Smooth muscle cell (in vitro differentiated cells): ENCODE data around the gene VIPR2. TPM values are rescaled to one million over a fixed set of nuclear protein-coding genes. Genes with fewer than 3 reads are reported as not detected.

Source experiments
- DNase-seq: peaks from one replicate; lab custom pipeline; 2025; ENCODE audit not compliant: unreplicated experiment; lab: John Stamatoyannopoulos, UW
- H2AFZ ChIP-seq: fragments of 200-600 bp; sonication (generic); 2 replicates; pipeline ENCODE4 v1.6.0; 2016; ENCODE audit warnings: antibody characterized with exemption, low read depth, mild to moderate bottlenecking
- H3F3A ChIP-seq: fragments of 200-600 bp; sonication (generic); 2 replicates; pipeline ENCODE4 v1.6.0; 2017; ENCODE audit warnings: antibody characterized with exemption, low read depth
- H3K27ac ChIP-seq: fragments of 200-600 bp; sonication (generic); 2 replicates; pipeline ENCODE4 v1.5.1; 2016; ENCODE audit warnings: low read depth, mild to moderate bottlenecking
- H3K27me3 ChIP-seq: fragments of 200-600 bp; sonication (generic); 2 replicates; pipeline ENCODE4 v1.6.1; 2016; ENCODE audit warnings: low read depth, mild to moderate bottlenecking
- H3K36me3 ChIP-seq: fragments of 200-600 bp; sonication (generic); 2 replicates; pipeline ENCODE4 v1.5.1; 2016; ENCODE audit warnings: low read depth
- H3K4me1 ChIP-seq: fragments of 200-600 bp; sonication (generic); 2 replicates; pipeline ENCODE4 v1.5.1; 2016; ENCODE audit warnings: low read depth
- H3K4me2 ChIP-seq: fragments of 200-600 bp; sonication (generic); 2 replicates; pipeline ENCODE4 v1.6.0; 2016; ENCODE audit warnings: mild to moderate bottlenecking
- H3K4me3 ChIP-seq: fragments of 200-600 bp; sonication (generic); 2 replicates; pipeline ENCODE4 v1.5.1; 2016; ENCODE audit warnings: mild to moderate bottlenecking
- H3K79me2 ChIP-seq: fragments of 200-600 bp; sonication (generic); 2 replicates; pipeline ENCODE4 v1.6.0; 2016; ENCODE audit warnings: low read depth, mild to moderate bottlenecking
- H3K9ac ChIP-seq: fragments of 200-600 bp; sonication (generic); 2 replicates; pipeline ENCODE4 v1.6.0; 2016; ENCODE audit warnings: low read depth
- H3K9me3 ChIP-seq: fragments of 200-600 bp; sonication (generic); replicated peaks from 2 replicates; pipeline ENCODE4 v1.5.1; 2016; ENCODE audit warnings: low read depth
- H4K20me1 ChIP-seq: fragments of 200-600 bp; sonication (generic); 2 replicates; pipeline ENCODE4 v1.6.0; 2016; ENCODE audit warnings: low read depth
- CTCF ChIP-seq: fragments of 200-600 bp; sonication (generic); IDR thresholded peaks from 2 replicates; pipeline ENCODE4 v1.5.1; 2017; ENCODE audit warnings: borderline replicate concordance, mild to moderate bottlenecking, antibody characterized with exemption; ENCODE audit not compliant: insufficient read depth, poor library complexity, severe bottlenecking
- WGBS: methylation state at CpG from one replicate; pipeline ENCODE4 v1.1.7; 2016; ENCODE audit warnings: low lambda C conversion rate; 5-methylcytosine and 5-hydroxymethylcytosine counted together
- polyA plus RNA-seq: library from polyadenylated mRNA; unstranded; fragments of >200 nt; fragmentation: Nextera tagmentation; extraction: Ambion mirVana; gene quantifications from 2 replicates; pipeline ENCODE4 v1.2.1, GENCODE V29; 2016
- total RNA-seq: library from RNA; depleted of rRNA; stranded (reverse); fragments of >200 nt; gene quantifications from 2 replicates; pipeline ENCODE4 v1.2.3, GENCODE V29; 2014

Gene VIPR2
- total and polyA plus RNA-seq, 2 experiments from 2014 or later: not detected

DNA sequence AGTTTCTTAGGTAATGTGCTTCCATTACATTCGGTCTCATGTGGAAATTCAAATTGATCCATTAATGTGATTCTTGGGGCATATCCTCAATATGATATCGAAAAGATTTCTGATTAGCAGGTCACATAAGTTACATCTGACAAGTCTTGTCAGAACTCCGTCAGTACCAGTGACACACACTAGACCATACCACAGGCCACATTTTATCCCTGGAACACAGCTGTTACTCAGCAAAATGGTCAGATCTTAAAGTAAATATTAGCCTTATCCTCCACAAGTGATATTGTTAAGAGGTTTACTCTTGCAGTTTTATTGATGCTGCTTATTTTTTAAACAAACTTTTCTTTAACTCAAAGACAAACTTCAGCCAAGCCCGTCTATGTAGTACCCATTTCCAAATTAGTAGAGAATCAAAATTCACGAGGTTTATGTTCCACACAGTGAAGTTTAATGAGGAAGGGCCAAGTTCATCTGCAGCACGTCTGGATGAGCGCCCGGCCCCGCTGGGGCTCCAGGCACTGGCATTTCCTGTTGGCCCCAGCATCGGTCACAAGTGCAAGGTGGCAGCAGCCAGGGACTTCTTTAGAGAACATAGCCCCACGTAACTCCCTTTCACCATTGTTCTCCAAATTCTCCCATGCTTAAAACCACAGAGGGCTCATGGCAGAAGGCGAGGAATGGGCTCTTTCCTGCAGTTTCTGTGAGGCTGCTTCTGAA is 132.2 kb downstream of the VIPR2 start:
- H3K4me3 ChIP-seq: no peak overlapping the region
- H3K4me1 ChIP-seq: peaks cover 5% of the 10 kb centered on the region
- H3K9ac ChIP-seq: no peak overlapping the region
- H3K9me3 ChIP-seq: no peaks in the 10 kb centered on the region
- no peaks in the 10 kb centered on the region for H3F3A ChIP-seq
- H3K4me2 ChIP-seq: no peak overlapping the region
- H2AFZ ChIP-seq: no peak overlapping the region
- no peaks in the 10 kb centered on the region for H4K20me1 ChIP-seq
- no peaks in the 10 kb centered on the region for H3K79me2 ChIP-seq
- H3K36me3 ChIP-seq: no peaks in the 10 kb centered on the region
- H3K27me3 ChIP-seq: no peaks in the 10 kb centered on the region
- H3K27ac ChIP-seq: no peak overlapping the region
- 76% methylated on average over 12 of the region's 12 CpGs for WGBS
- no peak for TF ChIP-seq CTCF
- DNase-seq: no peak

- Histone ChIP-seq H3K36me3 (no peaks in the 10 kb centered on the region), H3K27me3 (no peaks in the 10 kb centered on the region), H3K4me1 (peaks cover 5% of the 10 kb centered on the region), H3K27ac (no peak overlapping the region), H3K9me3 (no peaks in the 10 kb centered on the region), H3F3A (no peaks in the 10 kb centered on the region), H2AFZ (no peak overlapping the region), H3K4me3 (no peak overlapping the region), H3K4me2 (no peak overlapping the region), H3K79me2 (no peaks in the 10 kb centered on the region), H4K20me1 (no peaks in the 10 kb centered on the region), H3K9ac (no peak overlapping the region)
- TF ChIP-seq CTCF: no peak
- 92% methylated on average over 3 of the region's 3 CpGs for WGBS
- DNase-seq: no peak
These were observed 133.0 kb downstream of the VIPR2 start for GRCh38 chr7:159011722-159012022.

DNA sequence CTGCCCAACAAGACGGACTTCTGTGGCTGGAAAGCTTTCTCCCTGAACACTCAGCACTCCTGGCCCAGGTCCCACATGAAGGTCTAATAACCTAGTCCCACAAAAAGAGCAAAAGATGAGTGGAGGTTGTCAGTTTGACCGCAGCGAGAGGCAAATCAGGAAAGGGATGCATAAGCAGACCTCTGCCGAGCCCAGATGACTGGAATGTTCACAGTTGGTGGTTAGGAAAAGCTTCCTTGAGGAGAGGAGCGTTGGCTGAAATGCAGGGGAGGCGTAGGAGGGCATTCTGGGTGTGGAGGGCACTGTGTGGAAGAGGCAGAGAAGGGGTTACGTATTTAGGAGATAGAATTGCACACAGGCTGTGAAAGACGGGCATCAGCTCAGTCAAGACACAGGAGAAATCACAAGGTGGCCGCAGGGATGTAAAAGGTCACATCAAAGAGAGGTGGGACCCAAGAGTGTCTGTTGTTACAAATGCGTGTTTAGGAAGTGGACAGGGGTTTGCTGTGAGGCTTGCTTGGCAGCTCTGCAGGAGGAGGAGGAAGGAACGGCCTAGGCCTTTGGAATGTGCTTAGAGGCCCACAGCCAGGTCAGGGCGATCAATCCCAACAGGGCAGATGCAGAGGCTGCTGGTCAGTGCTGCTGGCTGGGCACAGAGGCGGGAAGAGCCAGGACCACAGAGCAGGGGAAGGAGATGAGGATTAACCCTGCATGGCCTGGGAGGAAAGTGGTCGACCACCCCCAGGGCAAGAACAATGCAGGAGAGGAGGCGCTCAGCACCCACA is 133.5 kb downstream of the VIPR2 start:
- Histone ChIP-seq H3K9me3 (no peaks in the 10 kb centered on the region), H3F3A (no peaks in the 10 kb centered on the region), H3K4me3 (no peak overlapping the region), H3K79me2 (no peaks in the 10 kb centered on the region), H3K4me2 (no peak overlapping the region), H3K9ac (no peak overlapping the region), H3K27ac (no peak overlapping the region), H4K20me1 (no peaks in the 10 kb centered on the region), H3K4me1 (peaks cover 5% of the 10 kb centered on the region), H3K27me3 (no peaks in the 10 kb centered on the region), H3K36me3 (no peaks in the 10 kb centered on the region), H2AFZ (no peak overlapping the region)
- DNase-seq: no peak
- WGBS: 88% methylated on average over 15 of the region's 15 CpGs
- TF ChIP-seq CTCF: no peak
